NCI-H524 (cell line): ENCODE measurements around the gene FTCDNL1.

ENCODE experiments used
- DNase-seq, 2 experiments: peaks; one replicate each; lab custom pipeline; 2025; lab: John Stamatoyannopoulos, UW

Gene FTCDNL1

GRCh38 chr2:199850718-199851500 lies at the start of gene FTCDNL1:
TSS of gene FTCDNL1 (minus strand) at chr2:199851192. CDS start at chr2:199848962, 2,230 bp downstream.
- peak; percentile 74 to 82 for DNase-seq

DNA sequence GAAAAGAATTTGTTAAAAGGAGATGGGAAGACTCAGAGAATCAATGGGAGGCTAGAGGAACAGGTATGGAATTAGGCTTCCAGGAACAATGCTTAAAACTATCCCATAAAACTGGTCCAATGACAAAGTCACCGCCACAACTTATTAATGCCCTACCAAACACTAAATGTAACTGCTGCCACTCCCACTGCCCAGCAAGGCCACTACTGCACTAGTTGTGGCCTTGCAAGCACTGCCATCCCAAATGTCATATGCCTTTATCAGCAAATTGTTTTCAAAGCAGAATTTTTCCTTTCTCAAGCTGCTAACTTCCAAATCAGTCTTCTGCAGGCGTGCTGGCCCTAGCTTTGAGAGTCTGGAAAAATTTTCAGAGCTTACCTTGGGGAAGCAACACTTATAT lies 45.6 kb upstream of the FTCDNL1 start:
- DNase-seq: no peak

- no peak for DNase-seq
Observed at GRCh38 chr2:199895406-199895805, 44.4 kb upstream of the FTCDNL1 start.

DNA sequence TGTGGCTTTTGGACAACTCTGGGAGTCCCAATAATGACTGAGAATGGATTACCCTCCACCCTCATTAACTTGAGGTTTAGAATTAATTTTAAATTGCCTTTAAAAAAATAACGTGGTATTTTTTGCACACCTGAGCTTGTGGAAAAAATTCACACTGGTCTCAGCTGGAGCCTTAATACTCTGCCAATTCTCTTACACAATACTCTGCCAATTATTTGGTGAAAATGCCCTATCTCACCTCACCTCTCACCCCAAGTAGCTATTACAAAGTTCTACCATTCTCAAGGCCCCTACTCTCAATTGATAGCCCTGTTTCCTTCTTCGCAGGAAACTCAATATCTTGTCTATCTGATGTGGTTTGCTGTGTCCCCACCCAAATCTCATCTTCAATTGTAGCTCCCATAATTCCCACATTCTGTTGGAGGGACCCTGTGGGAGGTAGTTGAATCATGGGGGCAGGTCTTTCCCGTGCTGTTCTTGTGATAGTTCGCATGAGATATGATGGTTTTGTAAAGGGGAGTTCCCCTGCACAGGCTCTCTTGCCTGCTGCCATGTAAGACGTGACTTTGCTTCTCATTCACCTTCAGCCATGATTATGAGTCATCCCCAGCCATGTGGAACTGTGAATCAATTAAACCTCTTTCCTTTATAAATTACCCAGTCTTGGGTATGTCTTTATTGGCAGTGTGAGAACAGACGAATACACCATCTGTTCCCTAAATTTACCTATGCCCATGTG lies 32.7 kb upstream of the FTCDNL1 start:
- DNase-seq: peak in 1 of 2 experiments; percentile 20

DNA sequence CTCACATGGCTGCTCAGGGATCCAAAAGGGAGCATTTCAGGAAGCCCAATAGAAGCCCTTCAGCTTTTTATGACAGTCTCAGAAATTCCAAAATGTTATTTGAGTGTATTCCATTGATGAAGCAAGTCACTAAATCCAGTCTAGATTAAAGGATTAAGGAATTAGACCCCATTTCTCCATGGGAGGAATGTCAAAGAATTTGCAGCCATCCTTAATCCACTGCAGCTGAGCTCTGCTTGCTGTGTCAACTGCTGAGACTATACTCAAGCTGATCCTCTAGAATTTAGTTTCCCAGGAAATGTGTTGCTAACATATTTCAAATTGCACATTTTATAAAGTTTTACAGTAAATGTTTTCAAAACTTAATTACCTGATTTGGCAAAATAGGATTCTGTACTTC lies 31.7 kb upstream of the FTCDNL1 start:
- DNase-seq: no peak

GRCh38 chr2:199875400-199875799 lies 24.4 kb upstream of the FTCDNL1 start:
- DNase-seq: no peak

DNA sequence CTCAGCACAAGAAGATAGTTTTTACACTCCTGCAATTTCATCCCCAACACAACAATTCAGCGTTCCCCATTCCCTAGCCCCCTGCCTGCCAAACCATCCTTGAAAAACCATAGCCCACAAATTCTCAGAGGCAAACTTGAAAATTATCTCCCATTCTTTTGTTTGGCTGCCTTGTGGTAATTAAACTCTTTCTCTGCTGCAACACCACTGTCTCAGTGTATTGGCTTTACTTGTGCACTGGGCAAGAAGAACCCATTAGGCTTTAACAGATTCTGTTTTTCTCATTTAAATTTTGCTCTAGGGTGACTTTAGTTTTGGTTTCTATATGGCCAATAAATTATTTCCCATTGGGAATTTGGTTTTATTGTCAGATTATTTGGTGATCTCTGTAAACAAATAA lies 23.2 kb upstream of the FTCDNL1 start:
- DNase-seq: no peak

DNA sequence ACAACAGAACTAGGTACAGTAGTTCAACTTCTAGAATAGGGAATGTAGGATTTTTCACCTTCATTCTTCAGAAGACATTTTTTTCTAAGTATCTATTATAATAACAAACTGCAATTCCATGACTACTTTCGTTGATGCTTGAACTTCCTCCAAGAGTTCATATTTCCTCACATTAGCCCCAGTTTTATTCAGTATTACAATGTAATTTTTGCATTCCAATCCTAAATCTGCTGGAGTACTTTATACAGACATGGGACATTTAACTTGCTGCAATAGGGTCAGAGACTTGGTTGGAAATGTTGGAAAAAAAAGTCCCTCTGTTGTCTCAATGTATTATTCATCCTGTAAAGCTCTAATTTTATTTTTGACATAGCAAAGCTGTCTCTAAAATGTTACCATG lies 19.6 kb upstream of the FTCDNL1 start:
- no peak for DNase-seq

DNA sequence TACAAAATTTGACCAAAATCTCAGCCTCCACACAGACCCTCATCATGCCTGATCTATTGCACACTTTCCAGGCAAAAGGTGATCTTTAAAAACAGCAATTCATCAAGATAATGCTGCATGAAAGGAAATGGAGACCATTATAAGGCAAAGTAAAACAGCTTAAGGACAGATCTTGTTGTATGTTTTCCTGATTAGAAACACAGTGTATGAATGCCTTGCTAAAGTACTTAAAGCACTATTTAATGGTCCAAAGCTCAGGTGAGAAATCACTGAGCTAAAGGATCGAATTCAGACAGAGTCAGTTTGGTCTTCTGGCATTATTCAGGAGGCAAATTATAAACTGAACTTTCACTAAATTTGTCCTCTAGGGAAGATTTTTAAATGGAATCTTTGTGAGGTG lies 18.7 kb upstream of the FTCDNL1 start:
- DNase-seq: no peak

GRCh38 chr2:199869227-199869541 lies 18.2 kb upstream of the FTCDNL1 start:
- no peak for DNase-seq

DNA sequence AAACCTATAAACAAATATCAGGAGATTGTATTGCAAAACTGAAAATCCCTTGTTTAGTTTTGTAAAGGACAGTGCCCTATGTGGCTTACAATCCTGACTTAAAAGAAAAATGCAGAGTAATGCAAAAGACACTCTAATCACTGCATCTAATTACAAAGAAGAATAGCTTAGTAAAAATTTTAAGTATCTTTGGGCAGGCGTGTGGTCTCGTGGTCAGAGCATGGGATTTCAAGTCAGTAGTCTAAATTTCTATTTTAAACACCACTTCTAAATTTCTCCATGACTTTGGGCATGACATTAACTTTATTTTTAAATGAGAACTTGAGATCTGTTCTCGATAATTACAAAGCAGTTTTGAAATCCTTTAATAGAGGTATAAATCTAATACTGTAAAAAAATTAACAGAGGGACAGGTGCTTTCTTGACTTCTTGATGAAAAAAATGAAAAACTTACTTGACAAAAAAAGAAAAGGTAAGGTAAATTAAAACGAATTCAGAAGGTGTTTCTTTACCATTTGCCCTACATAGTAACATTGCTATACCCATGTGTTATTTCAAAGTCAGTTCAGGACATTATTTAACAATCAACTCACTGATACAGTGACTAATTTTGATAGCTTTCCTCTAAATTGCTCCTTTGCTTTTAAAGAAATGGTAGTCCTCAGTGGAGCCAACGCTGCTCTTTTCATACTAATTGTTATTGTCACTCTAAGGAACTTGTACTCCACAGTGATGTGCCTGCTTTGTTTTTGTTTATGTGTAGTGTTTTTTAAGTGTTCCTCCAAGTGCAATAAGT lies 17.6 kb upstream of the FTCDNL1 start:
- no peak for DNase-seq

GRCh38 chr2:199865905-199866304 lies 14.9 kb upstream of the FTCDNL1 start:
- no peak for DNase-seq

DNA sequence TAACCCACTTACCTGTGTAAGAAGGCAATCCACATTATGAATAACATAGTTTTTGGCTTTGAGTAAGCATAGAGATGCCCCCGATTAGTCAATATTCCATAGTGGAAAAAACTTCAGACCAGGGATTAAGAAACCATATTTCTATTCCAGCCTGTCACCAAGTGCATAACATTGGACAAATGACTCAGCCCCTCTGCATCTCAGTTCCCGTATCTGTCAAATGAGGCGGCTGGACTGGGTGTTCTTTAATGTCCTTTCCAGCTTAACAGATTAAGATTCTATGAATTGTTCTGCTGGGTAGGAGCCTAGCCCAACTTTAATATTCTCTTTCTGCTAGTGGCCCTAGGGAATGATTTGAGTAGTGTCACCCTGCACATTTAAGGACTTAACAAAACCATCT lies 11.8 kb upstream of the FTCDNL1 start:
- no peak for DNase-seq

DNA sequence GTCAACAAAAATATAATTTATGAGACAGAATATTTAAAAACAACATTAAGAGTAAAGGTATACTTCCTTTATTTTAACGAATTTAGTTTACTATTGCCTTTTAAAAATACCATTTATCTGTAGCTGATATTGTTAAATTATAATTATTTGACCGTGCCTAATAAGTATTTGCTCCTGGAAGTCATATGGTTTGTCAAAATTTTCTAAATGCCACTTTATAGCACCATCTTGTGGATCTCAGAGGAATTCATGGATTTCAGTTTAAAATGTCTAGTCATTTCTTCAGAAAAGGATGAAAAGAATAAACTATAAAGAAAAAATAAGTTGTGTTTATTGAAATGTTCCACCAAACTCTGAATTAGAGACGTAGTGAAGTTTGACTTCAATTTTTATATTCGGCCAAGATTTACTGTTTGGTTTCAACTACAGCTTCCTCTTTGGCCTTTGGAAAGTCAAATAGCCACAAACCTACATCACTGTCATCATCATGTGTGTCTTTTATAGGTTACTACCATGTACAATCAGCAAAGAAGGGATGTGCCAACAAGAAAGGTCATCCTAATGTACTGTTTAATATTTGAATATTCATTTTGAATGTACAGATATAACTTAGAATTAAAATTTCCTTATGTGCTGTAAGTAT lies 10.3 kb upstream of the FTCDNL1 start:
- peak in 1 of 2 experiments; percentile 28 for DNase-seq

GRCh38 chr2:199855812-199856211 lies 4.8 kb upstream of the FTCDNL1 start:
- DNase-seq: no peak

- peak; percentile 59 to 92 for DNase-seq
Observed at GRCh38 chr2:199851883-199852282, 891 bp upstream of the FTCDNL1 start.

- DNase-seq: no peak
Observed at GRCh38 chr2:199851501-199851810, 464 bp upstream of the FTCDNL1 start.

- DNase-seq: no peak
Observed at GRCh38 chr2:199850218-199850717, 724 bp downstream of the FTCDNL1 start.

DNA sequence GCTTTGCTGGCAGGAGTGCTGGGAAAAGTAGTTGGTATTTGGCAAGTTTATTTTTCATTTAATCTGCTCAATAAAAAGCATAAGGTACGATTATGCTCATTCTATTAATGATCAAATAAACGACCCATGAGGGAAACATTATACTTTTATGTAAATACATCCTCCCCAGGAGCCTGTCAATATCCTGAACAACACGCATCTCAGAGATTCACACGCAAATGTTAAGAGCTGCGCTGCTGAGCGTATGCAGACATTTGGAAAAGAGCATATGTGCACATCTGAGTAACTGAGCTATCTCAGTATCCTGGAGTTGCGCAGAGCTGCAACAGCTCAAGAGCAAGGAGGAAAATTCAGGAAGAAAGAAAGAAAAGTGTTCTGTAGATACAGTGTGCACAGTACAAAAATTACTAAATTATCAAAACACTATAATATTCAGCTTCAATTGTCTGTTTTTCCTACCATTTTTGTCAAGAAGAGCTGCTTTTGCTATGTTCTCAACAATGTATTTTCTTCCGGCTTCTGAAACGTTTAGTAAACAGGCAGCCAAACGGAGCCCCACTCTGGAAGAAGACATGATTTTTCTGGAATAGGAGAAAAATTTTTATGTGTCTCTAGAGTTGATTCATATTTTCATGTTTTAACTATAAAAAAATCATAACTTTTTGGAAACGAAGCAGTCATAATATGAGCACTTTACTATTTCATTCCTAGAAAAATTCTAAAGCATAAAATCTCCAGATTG lies 2.4 kb downstream of the FTCDNL1 start:
- no peak for DNase-seq

DNA sequence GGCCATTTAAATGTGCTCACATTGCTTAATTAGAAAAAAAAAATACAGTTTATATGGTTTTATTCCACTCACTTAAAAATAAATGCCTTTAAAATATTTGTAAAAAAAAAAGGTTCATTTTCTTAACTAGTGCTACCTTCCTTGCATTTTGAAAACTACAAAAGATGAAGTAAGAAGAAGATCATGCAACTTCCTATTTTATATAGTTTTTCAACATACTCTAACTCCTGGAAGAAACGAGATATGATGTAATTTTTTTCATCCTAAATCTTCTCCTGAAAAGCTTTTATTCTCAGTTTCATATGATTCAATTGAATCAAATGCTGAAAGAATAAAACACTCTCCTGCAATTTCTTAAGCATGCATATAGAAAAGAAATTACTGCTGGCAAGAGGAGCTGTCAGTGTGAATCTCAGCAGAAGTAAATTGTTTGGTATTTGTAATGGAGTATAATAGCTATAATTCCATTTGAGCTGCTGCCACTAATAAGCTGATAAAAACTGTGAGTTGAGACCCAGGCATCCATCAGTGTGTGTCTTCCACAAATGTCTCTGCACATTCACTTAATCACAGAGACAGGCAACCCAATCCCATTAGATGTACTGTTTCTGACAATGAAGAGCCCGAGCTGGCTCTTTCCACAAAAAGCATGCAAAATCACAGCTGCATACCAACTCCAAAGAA lies 3.7 kb downstream of the FTCDNL1 start:
- no peak for DNase-seq
